22Rv1 (cell line): ENCODE measurements around the gene TMEM213.

ENCODE experiments used
- CTCF ChIP-seq: fragments of 450-650 bp; IDR thresholded peaks from 2 replicates; pipeline ENCODE4 v1.5.1; 2017; ENCODE audit warnings: mild to moderate bottlenecking
- ZFX ChIP-seq: fragments of 450-650 bp; IDR thresholded peaks from 2 replicates; pipeline ENCODE4 v1.6.1; 2017; ENCODE audit warnings: antibody characterized with exemption, borderline replicate concordance

- TF ChIP-seq CTCF (no peak), ZFX (no peak)
Observed at GRCh38 chr7:138781004-138781403, 16.8 kb upstream of the TMEM213 start.
